HepG2 (cell line): Measurements from ENCODE around the gene STYK1. TPM values are rescaled to one million over a fixed set of nuclear protein-coding genes. Genes with fewer than 3 reads are reported as not detected.

ENCODE experiments used
- ATAC-seq: fragments of 200-7000 bp; cut with Tn5 transposase; 3 replicates; pipeline ENCODE4 v1.9.1; 2020; ENCODE audit warnings: mild to moderate bottlenecking, moderate library complexity
- BruUV-seq: library from RNA; stranded (reverse); fragments of 400-500 nt; replicated peaks from 2 replicates; lab custom pipeline; 2021; lab: Mats Ljungman, UMichigan
- CTCF ChIA-PET: fragments of 300-600 bp; formaldehyde crosslinking; extraction: SDS; loops from one replicate; lab custom pipeline; 2021; ENCODE audit warnings: low total read pairs, inconsistent platforms, low intra/inter-chr PET ratio; lab: Yijun Ruan, JAX
- POLR2A ChIA-PET: fragments of 350-600 bp; sonication (Branson Sonifier 250); formaldehyde crosslinking; loops from one replicate; lab custom pipeline; 2020; ENCODE audit warnings: antibody characterized with exemption, inconsistent platforms; lab: Yijun Ruan, JAX
- DNase-seq: peaks from one replicate; pipeline ENCODE4 v3.0.0-alpha.2; 2015; ENCODE audit warnings: low spot score
- FAIRE-seq: peaks from 3 replicates; lab custom pipeline; 2011; peaks lifted over from hg19 to GRCh38; lab: Jason Lieb, UNC
- H2AFZ ChIP-seq: one replicate; pipeline ENCODE4 v1.6.1; 2011; ENCODE audit warnings: low read length, inconsistent platforms
- H3K27ac ChIP-seq: fragments of 300-600 bp; 3 replicates; pipeline ENCODE4 v1.8.0; 2011; ENCODE audit warnings: mixed run types, mild to moderate bottlenecking, mixed read lengths, low read length, inconsistent platforms; ENCODE audit not compliant: insufficient read depth; ENCODE audit errors: extremely low read length
- H3K27me3 ChIP-seq, 2 experiments: fragments of 200-600 bp in 1 of 2; 2 replicates in 1 of 2; 3 replicates in 1 of 2; pipeline versions ENCODE4 v1.6.0 to v1.8.0; 2011; ENCODE audit warnings: low read length in 2 of 2, mild to moderate bottlenecking in 2 of 2, moderate library complexity in 2 of 2, inconsistent platforms in 1 of 2; ENCODE audit not compliant: insufficient read depth in 2 of 2, control insufficient read depth in 1 of 2
- H3K36me3 ChIP-seq, 2 experiments: fragments of 200-600 bp in 1 of 2; replicated peaks in 1 of 2; 2 replicates in 1 of 2; 3 replicates in 1 of 2; pipeline versions ENCODE4 v1.5.1 to v1.8.0; 2011; ENCODE audit warnings: low read length in 2 of 2, inconsistent platforms in 1 of 2; ENCODE audit not compliant: insufficient read depth in 2 of 2, control insufficient read depth in 1 of 2
- H3K4me1 ChIP-seq: 2 replicates; pipeline ENCODE4 v1.5.1; 2012; ENCODE audit warnings: low read length, inconsistent platforms; ENCODE audit not compliant: insufficient read depth
- H3K4me2 ChIP-seq: 2 replicates; pipeline ENCODE4 v1.6.0; 2011; ENCODE audit warnings: low read depth, low read length, inconsistent platforms
- H3K4me3 ChIP-seq, 3 experiments: fragments of 200-600 bp in 1 of 3; sonication (generic), shearing (Covaris generic) in 1 of 3; replicated peaks in 1 of 3; 2 replicates each; pipeline ENCODE4 v1.5.1; 2011 to 2016; ENCODE audit warnings: low read length in 3 of 3, inconsistent platforms in 2 of 3, low read depth in 2 of 3, mild to moderate bottlenecking in 2 of 3, control low read depth in 1 of 3, mixed read lengths in 1 of 3; ENCODE audit not compliant: insufficient read depth in 1 of 3
- H3K79me2 ChIP-seq: one replicate; pipeline ENCODE4 v1.6.1; 2011; ENCODE audit warnings: low read length, inconsistent platforms; ENCODE audit not compliant: insufficient read depth
- H3K9ac ChIP-seq: 2 replicates; pipeline ENCODE4 v1.6.0; 2011; ENCODE audit warnings: mild to moderate bottlenecking, low read depth, low read length, inconsistent platforms; ENCODE audit not compliant: insufficient read depth
- H3K9me3 ChIP-seq: 2 replicates; pipeline ENCODE4 v1.5.1; 2012; ENCODE audit warnings: mild to moderate bottlenecking, low read length
- H4K20me1 ChIP-seq: 2 replicates; pipeline ENCODE4 v1.6.0; 2011; ENCODE audit warnings: inconsistent platforms, mild to moderate bottlenecking, low read length, moderate library complexity; ENCODE audit not compliant: insufficient read depth
- CC2D1A ChIP-seq: sonication (generic); formaldehyde crosslinking; IDR thresholded peaks from 2 replicates; pipeline ENCODE4 v1.8.1; 2023; ENCODE audit warnings: mild to moderate bottlenecking, missing genetic modification reagents
- FOSL2 ChIP-seq: sonication (generic); formaldehyde crosslinking; IDR thresholded peaks from 2 replicates; pipeline ENCODE4 v1.4.0; 2020; ENCODE audit warnings: missing genetic modification reagents
- MAX ChIP-seq: IDR thresholded peaks from 2 replicates; pipeline ENCODE4 v1.6.1; 2012; ENCODE audit warnings: inconsistent platforms
- RBFOX2 ChIP-seq: fragments of 200-400 bp; formaldehyde crosslinking; IDR thresholded peaks from 2 replicates; pipeline ENCODE4 v1.6.1; 2017; ENCODE audit warnings: low read depth, mild to moderate bottlenecking, low read length
- RERE ChIP-seq: IDR thresholded peaks from 2 replicates; pipeline ENCODE4 v1.6.1; 2016; ENCODE audit warnings: low read depth, missing genetic modification reagents, missing compliant biosample characterization
- RNF219 ChIP-seq: sonication (generic); formaldehyde crosslinking; IDR thresholded peaks from 2 replicates; pipeline ENCODE4 v1.5.0; 2020; ENCODE audit warnings: mild to moderate bottlenecking, missing genetic modification reagents
- SAFB2 ChIP-seq: sonication (generic); formaldehyde crosslinking; IDR thresholded peaks from 2 replicates; pipeline ENCODE4 v1.5.1; 2020; ENCODE audit warnings: missing genetic modification reagents, low read depth, mild to moderate bottlenecking, borderline replicate concordance
- SPEN ChIP-seq: sonication (generic); formaldehyde crosslinking; IDR thresholded peaks from 2 replicates; pipeline ENCODE4 v1.5.1; 2020; ENCODE audit warnings: low read depth, mild to moderate bottlenecking, missing genetic modification reagents
- YEATS2 ChIP-seq: sonication (generic); formaldehyde crosslinking; IDR thresholded peaks from 2 replicates; pipeline ENCODE4 v1.4.0; 2020; ENCODE audit warnings: missing genetic modification reagents, borderline replicate concordance
- ZFP1 ChIP-seq: IDR thresholded peaks from 2 replicates; pipeline ENCODE4 v1.6.1; 2016
- ZNF232 ChIP-seq: sonication (generic); formaldehyde crosslinking; IDR thresholded peaks from 2 replicates; pipeline ENCODE4 v1.4.0; 2020; ENCODE audit warnings: missing genetic modification reagents, borderline replicate concordance
- ZNF614 ChIP-seq: IDR thresholded peaks from 2 replicates; pipeline ENCODE4 v1.6.1; 2018; ENCODE audit warnings: missing biosample characterization, missing genetic modification reagents, inconsistent platforms, borderline replicate concordance
- ZNF841 ChIP-seq: sonication (generic); formaldehyde crosslinking; IDR thresholded peaks from 2 replicates; pipeline ENCODE4 v1.8.1; 2023; ENCODE audit warnings: missing genetic modification reagents, borderline replicate concordance
- in situ Hi-C: cut with HindIII; loops from 2 replicates; pipeline ENCODE4 v1.10.0; 2017; ENCODE audit warnings: low pct_unique_long_range_greater_than_20kb; ENCODE audit not compliant: extremely low pct_ligation_motif_present
- intact Hi-C: fragments of 100-400 bp; cut with micrococcal nuclease; formaldehyde crosslinking; loops from one replicate; pipeline ENCODE4 v1.10.0; 2022; ENCODE audit not compliant: unreplicated experiment
- polyA plus RNA-seq, 8 experiments: library from polyadenylated mRNA; depleted of rRNA in 3 of 8; stranded (reverse) in 7 of 8; unstranded in 1 of 8; fragments of >200 nt; fragmentation: Illumina TruSeq in 4 of 8; extraction: Trizol in 4 of 8; gene quantifications; 2 replicates each; pipeline versions ENCODE4 v1.2.1 to v1.2.3, GENCODE V29; 2011 to 2016; ENCODE audit warnings: low read depth in 4 of 8, missing spikeins in 1 of 8, mixed read lengths in 1 of 8; ENCODE audit not compliant: insufficient read depth in 1 of 8
- total RNA-seq, 5 experiments: library from RNA; depleted of rRNA; stranded (reverse); fragments of >200 nt; fragmentation: Illumina TruSeq; extraction: Trizol; gene quantifications; 2 replicates each; pipeline ENCODE4 v1.2.3, GENCODE V29; 2016; ENCODE audit warnings: low read depth in 1 of 5
- TF ChIP-seq, protein P1 (sequence below): sonication (generic); formaldehyde crosslinking; IDR thresholded peaks from 2 replicates; pipeline ENCODE4 v1.4.0; 2020; ENCODE audit warnings: mild to moderate bottlenecking, low read depth, missing genetic modification reagents
- TF ChIP-seq, protein P2 (sequence below): sonication (generic); formaldehyde crosslinking; IDR thresholded peaks from 2 replicates; pipeline ENCODE4 v1.4.0; 2020; ENCODE audit warnings: mild to moderate bottlenecking, missing genetic modification reagents

The STYK1 gene
- total and polyA plus RNA-seq, 2 of the 13 experiments (the other 11 are each of a cell fraction or from before 2014, with no cell fraction given), result not detected

- Histone ChIP-seq H3K9ac (no peak overlapping the region), H3K79me2 (no peaks in the 10 kb centered on the region), H2AFZ (no peak overlapping the region), H3K4me3 (no peak overlapping the region), H3K27ac (no peak overlapping the region), H3K27me3 (no peaks in the 10 kb centered on the region), H3K36me3 (no peaks in the 10 kb centered on the region), H3K9me3 (0 out of 2 replicates have a peak, but pooled peaks cover 8% of the 10 kb centered on the region), H3K4me1 (no peaks in the 10 kb centered on the region), H4K20me1 (no peaks in the 10 kb centered on the region), H3K4me2 (no peak overlapping the region)
- ChIA-PET POLR2A (no interaction called here), CTCF (no interaction called here)
- FAIRE-seq (no peak), ATAC-seq (no peak), DNase-seq (no peak)
- in situ Hi-C loops (no loop called here), intact Hi-C loops (no loop called here)
- BruUV-seq, result no TSS peak
- TF ChIP-seq FOSL2 (CRISPR knock-in tag) (no peak), SAFB2 (no peak), ZNF614 (CRISPR knock-in tag) (no peak), RNF219 (CRISPR knock-in tag) (no peak), CC2D1A (CRISPR knock-in tag) (no peak), SPEN (CRISPR knock-in tag) (no peak), ZNF232 (CRISPR knock-in tag) (no peak), ZNF841 (CRISPR knock-in tag) (no peak), RERE (CRISPR knock-in tag) (no peak), YEATS2 (CRISPR knock-in tag) (no peak), MAX (no peak), ZFP1 (no peak), RBFOX2 (no peak)
- TF ChIP-seq, protein P1, sequence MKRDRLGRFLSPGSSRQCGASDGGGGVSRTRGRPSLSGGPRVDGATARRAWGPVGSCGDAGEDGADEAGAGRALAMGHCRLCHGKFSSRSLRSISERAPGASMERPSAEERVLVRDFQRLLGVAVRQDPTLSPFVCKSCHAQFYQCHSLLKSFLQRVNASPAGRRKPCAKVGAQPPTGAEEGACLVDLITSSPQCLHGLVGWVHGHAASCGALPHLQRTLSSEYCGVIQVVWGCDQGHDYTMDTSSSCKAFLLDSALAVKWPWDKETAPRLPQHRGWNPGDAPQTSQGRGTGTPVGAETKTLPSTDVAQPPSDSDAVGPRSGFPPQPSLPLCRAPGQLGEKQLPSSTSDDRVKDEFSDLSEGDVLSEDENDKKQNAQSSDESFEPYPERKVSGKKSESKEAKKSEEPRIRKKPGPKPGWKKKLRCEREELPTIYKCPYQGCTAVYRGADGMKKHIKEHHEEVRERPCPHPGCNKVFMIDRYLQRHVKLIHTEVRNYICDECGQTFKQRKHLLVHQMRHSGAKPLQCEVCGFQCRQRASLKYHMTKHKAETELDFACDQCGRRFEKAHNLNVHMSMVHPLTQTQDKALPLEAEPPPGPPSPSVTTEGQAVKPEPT (CRISPR knock-in tag), result no peak
- TF ChIP-seq, protein P2, sequence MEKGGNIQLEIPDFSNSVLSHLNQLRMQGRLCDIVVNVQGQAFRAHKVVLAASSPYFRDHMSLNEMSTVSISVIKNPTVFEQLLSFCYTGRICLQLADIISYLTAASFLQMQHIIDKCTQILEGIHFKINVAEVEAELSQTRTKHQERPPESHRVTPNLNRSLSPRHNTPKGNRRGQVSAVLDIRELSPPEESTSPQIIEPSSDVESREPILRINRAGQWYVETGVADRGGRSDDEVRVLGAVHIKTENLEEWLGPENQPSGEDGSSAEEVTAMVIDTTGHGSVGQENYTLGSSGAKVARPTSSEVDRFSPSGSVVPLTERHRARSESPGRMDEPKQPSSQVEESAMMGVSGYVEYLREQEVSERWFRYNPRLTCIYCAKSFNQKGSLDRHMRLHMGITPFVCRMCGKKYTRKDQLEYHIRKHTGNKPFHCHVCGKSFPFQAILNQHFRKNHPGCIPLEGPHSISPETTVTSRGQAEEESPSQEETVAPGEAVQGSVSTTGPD (CRISPR knock-in tag), result no peak
Measured at GRCh38 chr12:10654003-10654402, 19.8 kb downstream of the STYK1 start.
